IMR-90 (cell line): ENCODE data around the gene KRT37.

Experiments
- CEBPB ChIP-seq: IDR thresholded peaks from 2 replicates; pipeline ENCODE4 v1.6.1; 2012; ENCODE audit warnings: low read depth, low read length, improper control_type of control experiment
- FOS ChIP-seq: fragments of 150-350 bp; IDR thresholded peaks from 2 replicates; pipeline ENCODE4 v1.6.1; 2016; ENCODE audit warnings: low read depth, low read length
- MAFK ChIP-seq: IDR thresholded peaks from 2 replicates; pipeline ENCODE4 v1.6.1; 2012; ENCODE audit warnings: low read depth, low read length, improper control_type of control experiment
- POLR2A ChIP-seq: IDR thresholded peaks from 2 replicates; pipeline ENCODE4 v1.6.1; 2012; ENCODE audit warnings: mild to moderate bottlenecking, low read depth, low read length
- RAD21 ChIP-seq: IDR thresholded peaks from 2 replicates; pipeline ENCODE4 v1.6.1; 2012; ENCODE audit warnings: low read length, improper control_type of control experiment
- RCOR1 ChIP-seq: IDR thresholded peaks from 2 replicates; pipeline ENCODE4 v1.6.1; 2012; ENCODE audit warnings: mild to moderate bottlenecking, low read length, improper control_type of control experiment; ENCODE audit not compliant: insufficient replicate concordance
- RFX5 ChIP-seq: IDR thresholded peaks from 2 replicates; pipeline ENCODE4 v1.8.0; 2012; ENCODE audit warnings: low read depth, mild to moderate bottlenecking, low read length, moderate library complexity
- SMC3 ChIP-seq: fragments of 150-350 bp; IDR thresholded peaks from 2 replicates; pipeline ENCODE4 v1.6.1; 2016; ENCODE audit warnings: low read depth, mild to moderate bottlenecking, antibody characterized with exemption, low read length, moderate library complexity
- TF ChIP-seq, protein P1 (sequence below): conservative IDR thresholded peaks from 2 replicates; pipeline ENCODE4 v1.5.1; 2012; ENCODE audit warnings: mild to moderate bottlenecking, low read depth, low read length, improper control_type of control experiment
- TF ChIP-seq, protein P2 (sequence below): fragments of 150-350 bp; IDR thresholded peaks from 2 replicates; pipeline ENCODE4 v1.6.1; 2016; ENCODE audit warnings: low read depth, mild to moderate bottlenecking, low read length, moderate library complexity, borderline replicate concordance

DNA sequence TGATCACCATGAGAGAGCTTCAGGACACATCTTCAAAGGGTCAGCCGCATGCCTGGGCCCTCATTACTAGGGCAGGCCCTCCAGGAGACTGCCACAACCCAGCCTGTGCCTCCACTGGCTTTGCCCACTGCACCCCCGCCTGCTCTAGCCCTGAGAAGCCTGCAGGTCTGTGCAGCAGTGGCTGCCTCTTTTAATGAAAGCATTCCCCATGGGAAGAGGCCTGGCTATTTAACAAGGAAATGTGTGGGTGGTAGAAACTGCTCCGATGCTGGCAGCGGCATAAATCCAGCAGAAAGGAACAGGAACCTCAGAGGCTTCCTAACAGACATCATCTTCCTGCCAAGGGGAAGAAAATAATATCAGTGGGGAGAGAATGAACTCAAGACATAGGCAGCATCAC is 43.2 kb upstream of the KRT37 start:
- TF ChIP-seq, protein P1, sequence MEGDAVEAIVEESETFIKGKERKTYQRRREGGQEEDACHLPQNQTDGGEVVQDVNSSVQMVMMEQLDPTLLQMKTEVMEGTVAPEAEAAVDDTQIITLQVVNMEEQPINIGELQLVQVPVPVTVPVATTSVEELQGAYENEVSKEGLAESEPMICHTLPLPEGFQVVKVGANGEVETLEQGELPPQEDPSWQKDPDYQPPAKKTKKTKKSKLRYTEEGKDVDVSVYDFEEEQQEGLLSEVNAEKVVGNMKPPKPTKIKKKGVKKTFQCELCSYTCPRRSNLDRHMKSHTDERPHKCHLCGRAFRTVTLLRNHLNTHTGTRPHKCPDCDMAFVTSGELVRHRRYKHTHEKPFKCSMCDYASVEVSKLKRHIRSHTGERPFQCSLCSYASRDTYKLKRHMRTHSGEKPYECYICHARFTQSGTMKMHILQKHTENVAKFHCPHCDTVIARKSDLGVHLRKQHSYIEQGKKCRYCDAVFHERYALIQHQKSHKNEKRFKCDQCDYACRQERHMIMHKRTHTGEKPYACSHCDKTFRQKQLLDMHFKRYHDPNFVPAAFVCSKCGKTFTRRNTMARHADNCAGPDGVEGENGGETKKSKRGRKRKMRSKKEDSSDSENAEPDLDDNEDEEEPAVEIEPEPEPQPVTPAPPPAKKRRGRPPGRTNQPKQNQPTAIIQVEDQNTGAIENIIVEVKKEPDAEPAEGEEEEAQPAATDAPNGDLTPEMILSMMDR, result no peak
- TF ChIP-seq RAD21 (no peak), SMC3 (no peak), FOS (no peak), RFX5 (no peak), POLR2A (no peak), CEBPB (no peak), MAFK (no peak), RCOR1 (no peak)
- TF ChIP-seq, protein P2, sequence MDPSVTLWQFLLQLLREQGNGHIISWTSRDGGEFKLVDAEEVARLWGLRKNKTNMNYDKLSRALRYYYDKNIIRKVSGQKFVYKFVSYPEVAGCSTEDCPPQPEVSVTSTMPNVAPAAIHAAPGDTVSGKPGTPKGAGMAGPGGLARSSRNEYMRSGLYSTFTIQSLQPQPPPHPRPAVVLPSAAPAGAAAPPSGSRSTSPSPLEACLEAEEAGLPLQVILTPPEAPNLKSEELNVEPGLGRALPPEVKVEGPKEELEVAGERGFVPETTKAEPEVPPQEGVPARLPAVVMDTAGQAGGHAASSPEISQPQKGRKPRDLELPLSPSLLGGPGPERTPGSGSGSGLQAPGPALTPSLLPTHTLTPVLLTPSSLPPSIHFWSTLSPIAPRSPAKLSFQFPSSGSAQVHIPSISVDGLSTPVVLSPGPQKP, result no peak
